KMS-11 (cell line): Measurements from ENCODE around the gene BRCA1.

Experiments
- H2AFZ ChIP-seq: fragments of 200-600 bp; sonication (generic); 2 replicates; pipeline ENCODE4 v1.6.1; 2016; ENCODE audit warnings: antibody characterized with exemption, mixed run types, low read depth
- H3K27ac ChIP-seq: fragments of 200-600 bp; sonication (generic); 2 replicates; pipeline ENCODE4 v1.6.1; 2016; ENCODE audit warnings: mild to moderate bottlenecking, mixed run types
- H3K27me3 ChIP-seq: fragments of 200-600 bp; sonication (generic); 2 replicates; pipeline ENCODE4 v1.6.1; 2017; ENCODE audit warnings: mild to moderate bottlenecking, low read depth, mixed run types, moderate library complexity; ENCODE audit not compliant: insufficient read depth
- H3K36me3 ChIP-seq: fragments of 200-600 bp; sonication (generic); 2 replicates; pipeline ENCODE4 v1.6.1; 2017; ENCODE audit warnings: mild to moderate bottlenecking, mixed run types; ENCODE audit not compliant: insufficient read depth
- H3K4me1 ChIP-seq: fragments of 200-600 bp; sonication (generic); 2 replicates; pipeline ENCODE4 v1.6.1; 2016; ENCODE audit warnings: mild to moderate bottlenecking, low read depth, mixed run types; ENCODE audit not compliant: poor library complexity, severe bottlenecking
- H3K4me2 ChIP-seq: fragments of 200-600 bp; sonication (generic); 2 replicates; pipeline ENCODE4 v1.7.0; 2016; ENCODE audit warnings: mild to moderate bottlenecking, mixed run types
- H3K4me3 ChIP-seq: fragments of 200-600 bp; sonication (generic); IDR thresholded peaks from 2 replicates; pipeline ENCODE4 v1.6.1; 2017; ENCODE audit warnings: low read depth, low read length, mixed read lengths; ENCODE audit not compliant: insufficient read depth
- H3K79me2 ChIP-seq: fragments of 200-600 bp; sonication (generic); 2 replicates; pipeline ENCODE4 v1.6.1; 2016; ENCODE audit warnings: low read depth, mixed run types; ENCODE audit not compliant: insufficient read depth
- H3K9ac ChIP-seq: fragments of 200-600 bp; sonication (generic); 2 replicates; pipeline ENCODE4 v1.6.1; 2016; ENCODE audit warnings: mild to moderate bottlenecking, mixed run types
- H4K20me1 ChIP-seq: fragments of 200-600 bp; sonication (generic); 2 replicates; pipeline ENCODE4 v1.6.1; 2016; ENCODE audit warnings: mild to moderate bottlenecking, mixed run types; ENCODE audit not compliant: insufficient read depth
- CTCF ChIP-seq: fragments of 200-600 bp; sonication (generic); conservative IDR thresholded peaks from 2 replicates; pipeline ENCODE4 v1.6.1; 2017; ENCODE audit warnings: low read depth, mild to moderate bottlenecking, antibody characterized with exemption, low read length, moderate library complexity, mixed read lengths

BRCA1 gene

GRCh38 chr17:43042025-43042628 lies 83.0 kb downstream of the BRCA1 start:
- Histone ChIP-seq H3K9ac (no peak overlapping the region), H2AFZ (no peak overlapping the region), H3K36me3 (no peaks in the 10 kb centered on the region), H3K4me2 (no peak overlapping the region), H3K4me3 (no peak overlapping the region), H3K27me3 (no peaks in the 10 kb centered on the region), H3K27ac (no peak overlapping the region), H4K20me1 (no peaks in the 10 kb centered on the region), H3K4me1 (peaks cover 18% of the 10 kb centered on the region), H3K79me2 (no peaks in the 10 kb centered on the region)
- no peak for TF ChIP-seq CTCF

GRCh38 chr17:43040655-43041054 lies 84.5 kb downstream of the BRCA1 start:
- H3K4me1 ChIP-seq, result peaks cover 18% of the 10 kb centered on the region
- H3K4me2 ChIP-seq, result no peak overlapping the region
- H3K9ac ChIP-seq, result no peak overlapping the region
- H3K36me3 ChIP-seq, result no peaks in the 10 kb centered on the region
- no peaks in the 10 kb centered on the region for H4K20me1 ChIP-seq
- H2AFZ ChIP-seq, result no peak overlapping the region
- H3K27ac ChIP-seq, result no peak overlapping the region
- no peaks in the 10 kb centered on the region for H3K27me3 ChIP-seq
- no peak overlapping the region for H3K4me3 ChIP-seq
- no peak for TF ChIP-seq CTCF
- no peaks in the 10 kb centered on the region for H3K79me2 ChIP-seq

GRCh38 chr17:43039646-43040045 lies 85.5 kb downstream of the BRCA1 start:
- Histone ChIP-seq H3K4me2 (no peak overlapping the region), H3K27me3 (no peaks in the 10 kb centered on the region), H2AFZ (no peak overlapping the region), H3K4me3 (no peak overlapping the region), H3K79me2 (no peaks in the 10 kb centered on the region), H3K27ac (no peak overlapping the region), H3K36me3 (no peaks in the 10 kb centered on the region), H3K9ac (no peak overlapping the region), H3K4me1 (peaks cover 13% of the 10 kb centered on the region), H4K20me1 (no peaks in the 10 kb centered on the region)
- no peak for TF ChIP-seq CTCF

GRCh38 chr17:43034894-43035293 lies 90.3 kb downstream of the BRCA1 start:
- Histone ChIP-seq H3K4me3 (no peak overlapping the region), H3K36me3 (no peaks in the 10 kb centered on the region), H2AFZ (no peak overlapping the region), H3K4me2 (no peak overlapping the region), H3K27me3 (no peaks in the 10 kb centered on the region), H3K27ac (no peak overlapping the region), H4K20me1 (no peaks in the 10 kb centered on the region), H3K9ac (no peak overlapping the region), H3K4me1 (no peaks in the 10 kb centered on the region), H3K79me2 (no peaks in the 10 kb centered on the region)
- TF ChIP-seq CTCF, result no peak
